Stimulated activated CD8-positive, alpha-beta memory T cell treated with anti-CD3 and anti-CD28 coated beads, Interleukin-12 subunit alpha, Interleukin-12 subunit beta, amount 100 ng/mL, for 1 hour (primary cell): ENCODE measurements around the gene SEMA3F.

ENCODE experiments used
- DNase-seq: peaks from one replicate; pipeline ENCODE4 v3.0.0-alpha.2; 2020; ENCODE audit warnings: low read depth

The SEMA3F gene

DNA sequence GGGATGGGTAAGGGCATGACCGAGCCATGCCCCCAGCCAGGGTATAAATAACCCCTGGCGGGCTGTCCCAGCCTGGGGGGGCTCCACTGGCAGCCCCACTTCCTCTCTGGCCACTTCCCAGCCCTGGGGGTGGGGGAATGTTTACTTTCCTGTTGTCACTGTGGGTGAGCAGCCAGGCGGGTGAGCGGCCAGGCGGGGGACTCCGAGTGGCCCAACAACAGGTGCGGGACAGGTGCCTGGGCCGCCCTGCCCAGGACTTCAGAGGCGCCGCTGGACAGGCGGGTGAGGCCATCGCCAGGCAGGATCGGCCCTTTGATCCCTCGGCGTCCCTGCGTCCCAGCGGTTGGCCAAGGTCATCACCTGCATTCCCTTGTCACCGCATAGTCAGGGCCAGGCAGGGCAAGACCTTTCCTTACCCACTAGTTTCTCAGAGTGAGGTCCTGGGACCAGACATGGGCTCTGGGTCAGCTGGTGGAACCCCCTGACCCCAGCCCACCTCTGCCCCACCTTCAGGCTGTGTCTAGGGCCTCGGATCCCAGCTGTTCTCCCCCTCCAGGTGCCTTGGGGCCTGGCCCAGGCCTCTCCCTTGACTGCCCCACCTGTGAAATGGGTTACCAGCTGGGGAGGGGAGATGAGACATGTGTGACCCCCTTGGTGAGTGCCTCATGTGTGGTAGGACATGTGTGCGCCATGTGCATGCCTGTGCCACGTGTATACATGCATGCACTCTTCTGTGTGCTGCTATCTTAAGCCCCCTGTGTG lies 16.6 kb downstream of the SEMA3F start:
- no peak for DNase-seq

DNA sequence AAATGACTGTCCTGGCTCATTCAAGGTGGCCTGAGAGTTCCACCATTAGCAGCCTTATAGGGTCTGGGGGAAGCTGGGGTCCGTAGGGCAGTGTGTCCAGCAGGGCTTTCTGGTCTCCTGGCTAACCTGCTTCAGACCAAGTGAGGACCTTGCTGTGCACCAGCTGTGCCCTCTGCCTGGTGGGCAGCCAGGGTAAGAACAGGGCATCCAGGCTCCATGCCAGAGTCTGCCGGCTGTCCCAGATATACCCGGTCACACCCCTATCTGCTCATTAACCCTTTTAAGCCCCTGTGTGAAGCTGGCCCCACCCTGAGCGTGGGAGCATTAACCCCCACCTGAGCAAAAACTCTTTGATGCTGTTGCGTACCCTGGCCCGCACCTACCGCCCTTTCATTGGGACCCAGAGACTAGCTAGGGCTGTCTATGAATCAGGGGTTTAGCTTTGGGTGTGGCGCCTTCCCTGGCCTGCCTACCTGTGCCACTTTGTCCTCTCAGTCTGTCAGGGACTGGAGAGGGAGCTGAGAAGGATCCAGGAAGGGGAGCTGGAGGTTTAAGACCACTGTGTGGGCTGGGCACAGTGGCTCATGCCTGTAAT lies 17.6 kb downstream of the SEMA3F start:
- DNase-seq: no peak

- DNase-seq: no peak
Measured at GRCh38 chr3:50173685-50174516, 18.8 kb downstream of the SEMA3F start.

GRCh38 chr3:50174517-50174895 lies 19.4 kb downstream of the SEMA3F start:
- DNase-seq: no peak

- no peak for DNase-seq
Measured at GRCh38 chr3:50174947-50175524, 19.9 kb downstream of the SEMA3F start.

GRCh38 chr3:50177346-50177745 lies 22.2 kb downstream of the SEMA3F start:
- DNase-seq: no peak

DNA sequence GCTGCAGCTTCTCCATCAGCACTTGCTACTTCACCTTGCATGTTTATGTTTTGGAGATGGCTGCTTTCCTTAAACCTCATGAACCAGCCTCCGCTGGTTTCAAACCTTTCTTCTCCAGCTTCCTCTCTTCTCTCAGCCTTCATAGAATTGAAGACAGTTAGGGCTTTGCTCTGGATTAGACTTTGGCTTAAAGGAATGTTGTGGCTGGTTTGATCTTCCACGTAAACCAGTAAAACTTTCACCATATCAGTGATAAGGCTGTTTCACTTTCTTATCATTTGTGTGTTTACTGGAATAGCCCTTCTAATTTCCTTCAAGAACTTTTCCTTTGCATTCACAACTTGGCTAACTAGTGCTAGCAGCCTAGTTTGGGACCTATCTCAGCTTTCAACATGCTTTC lies 24.6 kb downstream of the SEMA3F start:
- DNase-seq: no peak

- no peak for DNase-seq
Measured at GRCh38 chr3:50181985-50182384, 26.9 kb downstream of the SEMA3F start.

- no peak for DNase-seq
Measured at GRCh38 chr3:50182533-50183099, 27.5 kb downstream of the SEMA3F start.

- no peak for DNase-seq
Measured at GRCh38 chr3:50183755-50184154, 28.6 kb downstream of the SEMA3F start.

DNA sequence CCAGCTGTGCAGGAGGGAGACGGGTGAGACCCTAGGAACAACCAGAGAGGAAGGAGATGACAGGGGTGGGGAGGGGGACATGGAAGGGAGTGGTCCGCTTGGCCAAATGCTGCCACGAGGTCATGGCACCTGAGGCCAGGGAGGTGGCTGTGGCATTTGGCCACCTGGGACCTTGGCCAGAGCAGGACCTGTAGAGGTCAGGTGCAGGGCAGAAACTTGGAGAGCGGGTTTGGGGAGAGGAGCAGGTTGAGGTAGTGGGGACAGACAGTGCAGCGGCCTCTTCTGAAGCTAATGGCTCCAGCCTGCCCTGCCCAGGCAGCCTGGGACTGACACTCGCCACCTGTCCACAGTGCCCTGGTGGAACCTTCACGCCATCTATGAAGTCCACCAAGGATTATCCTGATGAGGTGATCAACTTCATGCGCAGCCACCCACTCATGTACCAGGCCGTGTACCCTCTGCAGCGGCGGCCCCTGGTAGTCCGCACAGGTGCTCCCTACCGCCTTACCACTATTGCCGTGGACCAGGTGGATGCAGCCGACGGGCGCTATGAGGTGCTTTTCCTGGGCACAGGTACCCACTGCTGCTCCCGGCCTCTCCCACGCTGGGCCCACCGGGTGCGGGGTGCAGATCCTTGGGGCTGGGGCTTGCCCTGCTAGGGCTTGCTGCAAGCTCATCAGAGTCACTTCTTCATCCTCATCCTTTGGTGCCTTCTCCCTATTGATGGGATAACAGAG lies 29.3 kb downstream of the SEMA3F start:
- DNase-seq: no peak

GRCh38 chr3:50185230-50185629 lies 30.1 kb downstream of the SEMA3F start:
- DNase-seq: no peak

DNA sequence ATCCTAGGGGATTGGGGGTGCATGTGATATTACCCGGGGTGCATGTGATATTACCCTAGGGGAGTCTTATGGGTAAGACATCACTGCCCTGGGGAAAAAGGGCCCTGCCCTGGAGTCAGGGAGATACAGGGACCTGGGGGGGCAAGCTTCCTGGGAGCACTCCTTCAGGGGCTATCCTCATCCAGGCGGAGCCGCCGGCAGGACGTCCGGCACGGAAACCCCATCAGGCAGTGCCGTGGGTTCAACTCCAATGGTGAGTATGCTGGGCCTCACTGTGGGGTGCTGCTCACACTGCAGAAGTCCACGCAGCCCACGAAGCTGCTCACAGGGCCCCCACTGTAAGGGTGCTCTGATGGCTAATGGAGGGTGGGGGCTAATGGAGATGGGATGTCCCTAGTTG lies 31.0 kb downstream of the SEMA3F start:
- no peak for DNase-seq

DNA sequence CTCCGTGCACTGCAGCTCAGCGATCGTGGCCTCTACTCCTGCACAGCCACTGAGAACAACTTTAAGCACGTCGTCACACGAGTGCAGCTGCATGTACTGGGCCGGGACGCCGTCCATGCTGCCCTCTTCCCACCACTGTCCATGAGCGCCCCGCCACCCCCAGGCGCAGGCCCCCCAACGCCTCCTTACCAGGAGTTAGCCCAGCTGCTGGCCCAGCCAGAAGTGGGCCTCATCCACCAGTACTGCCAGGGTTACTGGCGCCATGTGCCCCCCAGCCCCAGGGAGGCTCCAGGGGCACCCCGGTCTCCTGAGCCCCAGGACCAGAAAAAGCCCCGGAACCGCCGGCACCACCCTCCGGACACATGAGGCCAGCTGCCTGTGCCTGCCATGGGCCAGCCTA lies 32.6 kb downstream of the SEMA3F start:
- DNase-seq: no peak

DNA sequence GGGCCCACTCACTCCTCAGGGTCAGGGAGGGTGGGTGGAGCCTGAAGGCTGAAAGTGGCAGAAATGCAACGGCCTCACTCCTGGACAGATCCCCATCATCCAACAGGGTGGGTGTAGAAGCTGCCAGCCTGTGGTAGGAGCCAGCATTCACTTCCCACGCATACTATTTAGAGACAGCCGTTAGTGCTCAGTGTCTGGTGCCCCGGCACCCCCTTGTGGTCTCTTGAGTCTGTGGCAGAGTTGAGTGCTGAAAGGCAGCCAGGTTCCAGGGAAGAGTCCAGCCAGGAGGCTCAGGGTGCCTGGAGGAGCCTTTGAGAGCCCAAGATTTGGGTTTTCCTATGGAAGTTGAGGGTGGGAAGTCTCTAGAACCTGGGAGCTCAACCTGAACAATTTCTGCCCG lies 34.1 kb downstream of the SEMA3F start:
- no peak for DNase-seq

- DNase-seq: no peak
Measured at GRCh38 chr3:50189989-50190388, 34.9 kb downstream of the SEMA3F start.

- DNase-seq: no peak
Measured at GRCh38 chr3:50190936-50191660, 36.0 kb downstream of the SEMA3F start, which contains the start of gene GNAT1. TSS of gene GNAT1 (plus strand) at chr3:50191610. CDS start at chr3:50191726, 116 bp downstream.

- no peak for DNase-seq
Measured at GRCh38 chr3:50192124-50192523, 37.0 kb downstream of the SEMA3F start.

DNA sequence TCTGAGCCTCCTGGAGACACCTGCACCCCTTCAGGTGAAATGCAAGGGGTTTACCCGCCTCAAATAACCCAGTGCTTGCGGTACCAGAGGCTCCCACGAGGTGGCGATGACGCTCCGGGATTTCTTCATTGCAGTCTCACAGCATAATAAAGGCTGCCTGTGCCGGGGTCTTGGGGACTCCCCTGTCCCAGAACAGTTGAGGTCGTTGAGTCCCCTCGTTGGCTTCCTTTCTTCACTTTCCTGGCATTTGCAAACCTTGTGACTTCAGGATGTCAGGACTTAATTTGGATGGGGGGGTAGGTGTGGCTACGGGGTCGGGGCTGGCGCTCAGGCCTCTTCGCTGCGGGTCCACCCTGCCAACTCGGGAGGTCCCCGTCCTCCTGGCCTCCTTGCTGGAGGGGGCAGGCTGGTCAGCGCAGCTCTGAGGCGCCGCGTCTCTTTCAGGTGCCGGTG lies 37.6 kb downstream of the SEMA3F start:
- peak; percentile 71 for DNase-seq

- DNase-seq: no peak
Measured at GRCh38 chr3:50193286-50193685, 38.2 kb downstream of the SEMA3F start.

DNA sequence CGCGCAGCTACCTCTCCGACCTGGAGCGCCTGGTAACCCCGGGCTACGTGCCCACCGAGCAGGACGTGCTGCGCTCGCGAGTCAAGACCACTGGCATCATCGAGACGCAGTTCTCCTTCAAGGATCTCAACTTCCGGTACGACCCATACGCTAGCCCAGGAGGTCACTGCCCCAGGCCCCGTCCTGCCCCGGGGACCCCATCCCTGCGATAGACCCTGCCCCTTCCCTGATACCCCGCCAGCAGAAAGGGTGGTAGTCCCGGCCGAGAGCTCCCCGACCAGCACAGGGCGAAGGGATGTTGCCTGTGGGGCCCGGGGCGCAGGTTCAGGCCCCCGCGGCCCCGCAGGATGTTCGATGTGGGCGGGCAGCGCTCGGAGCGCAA lies 38.6 kb downstream of the SEMA3F start:
- no peak for DNase-seq
